GM21717 (cell line): ENCODE results near the gene MEI1.
A peak's percentile ranks its signal among the peaks of the same experiment; 100 is the strongest.
"Not testable (repeated sequence)": the region's sequence is repeated elsewhere in the genome, so short reads cannot be mapped to it uniquely, and the experiment has no call there.

Experiments
- ATAC-seq: cut with Tn5 transposase; IDR thresholded peaks from one replicate; pipeline ENCODE4 v1.9.1; 2021; ENCODE audit warnings: mild to moderate bottlenecking, moderate library complexity; ENCODE audit not compliant: unreplicated experiment

MEI1 gene

DNA sequence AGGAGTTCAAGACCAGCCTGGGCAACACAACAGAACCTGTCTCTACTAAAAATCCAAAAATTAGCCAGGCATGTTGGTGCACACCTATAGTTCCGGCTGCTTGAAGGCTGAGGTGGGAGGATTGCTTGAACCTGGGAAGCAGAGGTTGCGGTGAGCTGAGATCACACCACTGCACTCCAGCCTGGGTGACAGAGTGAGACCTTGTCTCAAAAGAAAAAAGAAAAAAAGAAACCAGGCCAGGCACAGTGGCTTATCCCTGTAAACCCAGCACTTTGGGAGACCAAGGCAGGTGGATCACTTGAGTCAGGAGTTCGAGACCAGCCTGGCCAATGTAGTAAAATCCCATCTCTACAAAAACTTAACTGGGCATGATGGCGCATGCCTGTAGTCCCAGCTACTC is 33.9 kb downstream of the MEI1 start:
- not testable (repeated sequence) for ATAC-seq

DNA sequence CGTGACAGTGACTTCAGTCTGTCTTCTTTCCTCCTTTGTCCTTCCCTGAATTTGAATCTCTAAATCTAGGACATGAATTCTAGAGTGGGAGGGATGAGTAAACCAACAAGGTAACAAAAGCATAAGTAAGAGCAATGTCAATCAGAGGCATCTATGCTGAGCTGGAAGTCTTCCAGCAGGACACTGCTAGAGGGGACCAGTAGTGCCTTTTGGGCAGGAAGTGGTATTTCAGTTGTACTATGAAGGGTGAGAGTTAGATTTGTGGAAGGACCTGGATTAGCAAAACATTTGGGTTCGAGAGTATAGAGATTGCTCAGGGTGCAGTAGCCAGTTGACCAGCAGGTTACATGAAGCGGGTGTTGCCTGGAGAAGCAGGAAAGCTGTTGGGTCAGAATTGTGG is 40.3 kb downstream of the MEI1 start:
- ATAC-seq, result no peak

- ATAC-seq, result no peak
Measured at GRCh38 chr22:41742918-41743317, 43.6 kb downstream of the MEI1 start.

- ATAC-seq, result no peak
Measured at GRCh38 chr22:41745968-41746367, 46.7 kb downstream of the MEI1 start.

DNA sequence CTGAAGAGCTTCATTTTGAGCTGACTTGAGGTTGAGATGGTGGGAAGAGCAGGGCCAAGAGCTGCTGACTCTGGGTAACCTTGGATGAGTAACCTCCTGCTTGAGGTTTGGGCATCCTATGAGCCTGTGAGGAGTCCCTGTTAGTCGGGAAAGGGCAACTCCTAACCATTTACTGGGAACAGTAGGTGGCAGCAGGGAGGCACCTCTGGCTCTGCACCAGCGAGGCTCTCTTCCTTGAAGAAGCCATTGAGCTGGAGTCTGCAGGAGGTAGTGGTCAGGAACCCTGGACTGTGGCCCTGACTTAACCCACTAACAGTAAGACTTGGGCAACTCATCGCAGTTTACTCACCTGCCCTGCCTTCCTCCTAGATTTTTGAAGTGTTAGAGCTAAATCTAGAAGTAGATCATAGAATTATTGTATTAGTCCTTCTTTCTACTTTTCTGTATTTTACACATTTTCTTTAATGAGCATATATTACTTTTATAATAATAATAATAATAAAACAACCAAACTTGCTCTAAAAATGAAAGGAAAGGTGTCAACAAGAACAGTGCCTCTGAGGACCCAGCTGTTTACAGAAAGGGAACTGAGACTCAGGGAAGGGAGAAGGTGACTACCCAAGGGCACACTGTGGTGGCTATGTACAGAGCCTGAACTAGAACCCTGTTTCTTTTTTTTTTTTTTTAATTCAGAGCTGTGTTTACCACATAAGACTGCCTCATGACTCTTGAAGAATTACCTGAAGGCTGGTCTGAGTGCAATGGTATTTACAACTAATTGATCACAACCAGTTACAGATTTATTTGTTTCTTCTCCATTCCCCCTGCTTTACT is 47.5 kb downstream of the MEI1 start:
- peak; percentile 60 for ATAC-seq

DNA sequence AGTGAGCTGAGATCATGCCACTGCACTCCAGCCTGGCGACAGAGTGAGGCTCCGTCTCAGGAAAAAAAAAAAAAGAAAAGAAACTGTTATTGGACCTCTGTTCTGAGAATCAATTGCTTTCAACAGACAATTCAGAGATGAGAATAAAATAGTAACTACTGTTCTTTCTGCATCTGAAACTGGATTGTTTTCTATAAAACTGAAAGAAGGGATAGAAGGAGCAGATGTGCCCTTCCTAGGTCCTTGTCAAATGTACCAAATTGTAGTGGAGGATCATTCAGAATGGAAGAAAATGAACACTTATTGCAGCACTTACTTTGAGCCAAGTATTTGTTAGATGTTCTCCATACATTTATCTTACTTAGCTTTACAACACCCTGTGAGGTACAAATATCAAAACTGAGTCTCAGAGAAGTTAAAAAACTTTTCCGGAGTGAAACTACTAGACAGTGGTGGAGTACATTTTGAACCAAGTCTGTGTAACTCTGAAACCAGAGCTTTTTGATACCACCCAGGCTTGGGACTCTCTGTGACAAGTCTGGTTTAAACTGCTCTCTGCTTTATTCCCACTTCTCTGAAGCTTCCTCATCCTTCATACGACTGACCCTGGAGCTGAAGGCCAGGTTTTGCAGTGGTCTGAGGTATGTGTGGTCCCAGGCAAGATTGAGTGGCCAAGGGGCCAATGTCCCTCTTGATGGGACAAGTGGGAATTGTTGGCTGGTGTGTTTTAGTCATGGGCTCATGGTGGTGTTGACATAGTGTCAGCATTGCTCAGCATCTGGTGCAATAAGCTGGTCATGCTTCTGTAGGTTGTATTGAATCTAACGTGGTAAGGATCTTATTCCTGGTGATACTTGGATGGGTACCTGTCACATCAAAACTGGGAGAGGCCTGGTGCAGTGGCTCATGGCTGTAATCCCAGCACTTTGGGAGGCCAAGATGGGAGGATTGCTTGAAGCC is 53.0 kb downstream of the MEI1 start:
- ATAC-seq, result peak; percentile 64

- no peak for ATAC-seq
Measured at GRCh38 chr22:41753984-41754383, 54.7 kb downstream of the MEI1 start.

GRCh38 chr22:41757502-41757901 is 58.2 kb downstream of the MEI1 start:
- ATAC-seq, result no peak

DNA sequence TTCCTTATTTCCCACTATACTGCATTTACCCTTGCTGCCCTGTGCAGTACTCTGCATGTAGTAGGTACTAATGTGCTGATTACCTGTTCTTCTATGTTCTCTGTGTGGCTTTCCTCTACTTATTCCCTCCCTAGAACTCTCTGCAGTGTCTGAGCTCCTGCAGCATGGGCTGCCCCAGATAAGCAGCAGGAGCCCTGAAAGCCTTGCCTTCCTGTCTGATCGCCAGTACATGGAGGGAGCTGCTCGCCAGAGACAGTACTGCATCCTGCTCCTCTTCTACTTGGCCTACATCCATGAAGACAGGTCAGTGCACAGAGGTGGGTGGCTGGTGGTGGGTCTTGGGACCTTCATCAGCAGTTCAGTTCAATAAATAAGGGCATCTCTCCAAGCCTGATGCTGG is 58.9 kb downstream of the MEI1 start:
- no peak for ATAC-seq

GRCh38 chr22:41762980-41763779 is 63.9 kb downstream of the MEI1 start:
- no peak for ATAC-seq

DNA sequence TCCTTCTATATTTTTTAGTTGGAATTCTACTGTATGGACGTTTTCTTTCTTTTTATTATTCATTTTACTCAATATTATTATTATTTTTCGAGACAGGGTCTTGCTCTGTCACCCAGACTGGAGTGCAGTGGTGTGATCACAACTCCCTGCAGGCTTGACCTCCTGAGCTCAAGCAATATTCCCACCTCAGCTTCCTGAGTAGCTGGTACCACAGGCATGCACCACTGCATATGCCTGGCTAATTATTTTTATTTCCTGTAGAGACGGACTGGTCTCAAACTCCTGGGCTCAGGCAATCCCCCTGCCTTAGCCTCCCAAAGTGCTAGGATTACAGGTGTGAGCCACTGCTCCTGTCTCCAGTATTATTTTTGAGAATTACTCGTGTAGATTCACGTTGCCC is 67.2 kb downstream of the MEI1 start:
- ATAC-seq, result no peak

GRCh38 chr22:41768430-41768829 is 69.1 kb downstream of the MEI1 start:
- ATAC-seq, result no peak

GRCh38 chr22:41770715-41771468 is 71.6 kb downstream of the MEI1 start:
- no peak for ATAC-seq

DNA sequence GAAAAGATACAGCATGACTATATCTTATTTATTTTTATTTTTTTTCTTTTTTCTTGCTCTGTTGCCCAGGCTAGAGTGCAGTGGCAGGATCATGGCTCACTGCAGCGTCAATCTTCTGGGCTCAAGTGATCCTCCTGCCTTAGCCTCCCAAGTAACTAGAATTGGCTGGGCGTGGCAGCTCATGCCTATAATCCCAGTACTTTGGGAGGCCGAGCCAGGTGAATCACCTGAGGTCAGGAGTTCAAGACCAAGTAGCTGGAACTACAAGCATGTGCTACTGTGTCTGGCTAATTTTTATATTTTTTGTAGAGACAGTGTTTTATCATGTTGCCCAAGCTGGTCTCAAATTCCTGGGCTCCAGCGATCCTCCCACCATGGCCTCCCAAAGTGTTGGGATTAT is 72.9 kb downstream of the MEI1 start:
- ATAC-seq, result no peak

GRCh38 chr22:41772645-41773044 is 73.3 kb downstream of the MEI1 start:
- ATAC-seq, result no peak

GRCh38 chr22:41775338-41775737 is 76.0 kb downstream of the MEI1 start:
- no peak for ATAC-seq

DNA sequence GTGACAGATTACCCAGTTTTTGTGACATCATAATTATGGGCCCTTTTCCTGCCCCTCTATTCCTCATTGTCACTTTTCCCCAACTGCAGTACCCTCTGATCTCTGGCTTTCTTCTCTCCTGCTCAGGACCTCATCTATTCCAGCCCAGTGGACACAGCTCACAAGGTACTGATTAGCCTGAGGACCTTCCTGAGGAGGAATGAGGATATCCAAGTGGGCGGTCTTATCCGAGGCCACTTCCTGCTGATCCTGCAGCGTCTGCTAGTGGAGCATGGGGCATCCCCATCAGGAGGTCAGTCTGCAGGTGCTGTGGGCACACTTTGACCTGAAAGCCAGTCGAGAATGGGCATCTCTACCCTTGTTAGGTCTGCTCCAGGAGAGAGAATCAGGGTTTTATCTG is 76.7 kb downstream of the MEI1 start:
- no peak for ATAC-seq

DNA sequence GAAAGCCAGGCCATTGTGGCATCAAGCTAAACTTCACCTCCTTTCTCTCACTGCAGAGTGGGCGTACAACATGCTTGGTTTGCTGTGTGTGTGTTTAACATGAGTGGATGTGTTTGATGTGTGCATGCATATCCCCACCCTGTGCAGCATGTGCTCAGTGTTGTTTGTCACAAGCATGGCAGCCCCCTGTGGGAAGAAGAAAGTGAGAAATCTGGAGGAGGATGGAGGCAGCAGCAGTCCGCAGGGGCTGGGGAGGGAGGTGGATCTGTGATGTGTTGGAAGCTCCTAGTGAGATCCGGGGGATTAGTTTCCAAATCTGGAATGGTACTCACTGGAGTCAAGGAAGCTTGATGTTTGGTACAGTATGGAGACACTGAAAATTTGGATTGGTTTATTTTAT is 77.1 kb downstream of the MEI1 start:
- no peak for ATAC-seq

DNA sequence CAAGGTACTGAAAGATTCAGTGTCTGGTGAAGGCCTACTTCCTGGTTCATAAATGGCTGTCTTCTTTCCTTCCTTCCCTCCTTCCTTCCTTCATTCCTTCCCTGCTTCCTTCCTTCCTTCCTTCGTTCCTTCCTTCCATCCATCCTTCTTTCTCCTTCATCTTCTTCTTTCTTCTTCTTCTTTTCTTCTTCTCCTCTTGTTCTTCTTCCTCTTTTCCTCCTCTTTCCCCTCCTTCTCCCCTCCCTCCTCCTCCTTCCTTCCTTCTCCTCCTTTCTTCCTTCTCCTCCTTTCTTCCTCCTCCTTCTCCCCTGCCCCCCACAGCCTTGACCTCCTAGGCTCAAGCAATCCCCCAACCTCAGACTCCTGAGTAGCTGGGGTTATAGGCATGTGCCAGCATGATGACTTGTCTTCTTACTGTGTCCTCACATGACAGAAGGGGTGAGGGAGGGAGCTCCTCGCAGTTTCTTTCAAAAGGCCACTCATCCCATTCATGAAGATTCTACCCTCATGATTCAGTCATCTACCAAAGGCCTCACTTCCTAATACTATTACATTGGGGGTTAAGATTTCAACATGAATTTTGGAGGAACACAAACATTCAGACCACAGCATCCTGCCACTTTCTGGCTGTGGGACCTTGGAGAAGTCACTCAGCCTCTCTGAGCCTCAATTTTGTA is 78.6 kb downstream of the MEI1 start:
- ATAC-seq, result no peak
